ENCODE data around the gene RPL4.
"Not testable (repeated sequence)": the region's sequence is repeated elsewhere in the genome, so short reads cannot be mapped to it uniquely, and the experiment has no call there.

Gene RPL4

GRCh38 chr15:66504563-66505429, at the start of gene RPL4, which contains the start of gene ZWILCH:
Gene RPL4 (minus strand): TSS chr15:66504855. CDS start chr15:66504790, 65 bp downstream.
Gene ZWILCH (plus strand): TSS chr15:66505326. CDS start chr15:66505339, 13 bp downstream.
- no peak for DNase-seq

GRCh38 chr15:66545255-66545654, 40.6 kb upstream of the RPL4 start:
- no peak for DNase-seq

- DNase-seq, result no peak
Measured at GRCh38 chr15:66542896-66543295, 38.2 kb upstream of the RPL4 start.

GRCh38 chr15:66535056-66535455, 30.4 kb upstream of the RPL4 start:
- DNase-seq, result no peak

- no peak for DNase-seq
Measured at GRCh38 chr15:66524838-66525237, 20.2 kb upstream of the RPL4 start.

- no peak for DNase-seq
Measured at GRCh38 chr15:66523926-66524325, 19.3 kb upstream of the RPL4 start.

- DNase-seq, result no peak
Measured at GRCh38 chr15:66515901-66516322, 11.3 kb upstream of the RPL4 start.

- DNase-seq, result no peak
Measured at GRCh38 chr15:66514586-66514985, 9.9 kb upstream of the RPL4 start.

- no peak for DNase-seq
Measured at GRCh38 chr15:66508293-66508883, 3.7 kb upstream of the RPL4 start.

GRCh38 chr15:66505818-66506217, 1.2 kb upstream of the RPL4 start:
- DNase-seq, result no peak

- no peak for DNase-seq
Measured at GRCh38 chr15:66505430-66505811, 766 bp upstream of the RPL4 start.

GRCh38 chr15:66503780-66504562, 684 bp downstream of the RPL4 start:
- no peak for DNase-seq

GRCh38 chr15:66503041-66503648, 1.5 kb downstream of the RPL4 start:
- DNase-seq, result not testable (repeated sequence)

GRCh38 chr15:66502491-66502890, 2.2 kb downstream of the RPL4 start:
- DNase-seq, result no peak

GRCh38 chr15:66500346-66500745, 4.3 kb downstream of the RPL4 start:
- DNase-seq, result not testable (repeated sequence)

GRCh38 chr15:66498501-66499386, 5.9 kb downstream of the RPL4 start:
- no peak for DNase-seq

- DNase-seq, result peak; percentile 27
Measured at GRCh38 chr15:66497502-66498455, 6.9 kb downstream of the RPL4 start, which contains the start of gene SNAPC5. Gene SNAPC5 (minus strand): TSS chr15:66497762. CDS start chr15:66497731, 31 bp downstream.

- no peak for DNase-seq
Measured at GRCh38 chr15:66496951-66497501, 7.6 kb downstream of the RPL4 start.

- no peak for DNase-seq
Measured at GRCh38 chr15:66494262-66494661, 10.4 kb downstream of the RPL4 start.

- no peak for DNase-seq
Measured at GRCh38 chr15:66491846-66492245, 12.8 kb downstream of the RPL4 start.

Measured in NCI-H187 treated with DMSO at 0.1 percent for 48 hours (cell line).